Measurements from ENCODE around the gene RGS6. TPM values are rescaled to one million over a fixed set of nuclear protein-coding genes. Genes with fewer than 3 reads are reported as not detected.

Gene RGS6
- total RNA-seq, 2 donors from 2014 or later = 0.15 to 0.45 TPM

DNA sequence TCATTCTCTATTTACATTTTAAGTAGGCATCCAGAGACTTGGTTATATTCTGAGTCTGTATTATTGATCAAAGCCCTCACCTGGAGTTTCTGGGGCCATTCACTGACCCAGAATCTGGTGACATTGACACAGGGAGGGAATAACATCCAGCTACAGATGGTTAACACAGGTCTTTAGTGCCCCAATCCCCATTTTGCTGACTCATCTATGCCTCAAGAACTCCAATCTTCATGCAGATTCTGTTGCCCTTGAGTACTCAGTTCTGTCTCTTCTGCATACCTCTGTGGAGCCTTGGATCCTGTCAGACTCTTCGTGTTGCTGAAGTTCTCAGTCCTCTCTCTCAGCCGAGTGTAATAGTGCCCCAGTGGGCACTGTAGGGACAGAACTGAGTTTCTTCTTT, 208.9 kb downstream of the RGS6 start:
- H3K27me3 ChIP-seq = no peaks in the 10 kb centered on the region
- no peak overlapping the region for H3K9ac ChIP-seq (ENCODE audit: low read depth in 2 of 2, low read length in 2 of 2)
- TF ChIP-seq CTCF (IDR thresholded peaks at IDR 0.05) = no peak
- no peak overlapping the region for H3K4me3 ChIP-seq
- H3K27ac ChIP-seq = no peak overlapping the region
- no peaks in the 10 kb centered on the region for H3K36me3 ChIP-seq
- H3K4me1 ChIP-seq = no peaks in the 10 kb centered on the region
- H3K9me3 ChIP-seq = no peaks in the 10 kb centered on the region
- DNase-seq = no peak
- intact Hi-C loops (cut with DNase I) = no loop called here

DNA sequence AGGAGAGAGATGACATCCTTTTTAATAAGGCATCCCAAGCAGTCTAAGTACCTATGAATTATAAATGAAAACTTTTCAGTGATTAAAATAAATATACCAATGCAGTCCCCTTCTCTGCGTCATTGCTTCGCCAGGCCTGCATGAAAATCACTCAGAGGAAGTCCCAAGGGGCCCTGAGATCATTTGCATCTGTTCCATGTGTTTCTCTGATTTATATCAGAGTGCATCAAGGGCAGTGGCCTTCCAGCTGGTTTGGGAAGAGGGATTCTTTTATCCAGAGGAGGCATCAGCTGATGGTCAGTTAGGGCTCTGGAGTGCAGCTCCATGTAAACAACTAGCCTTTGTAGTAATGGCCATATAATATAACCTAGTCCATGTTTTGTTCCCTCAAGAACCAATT, 210.1 kb downstream of the RGS6 start:
- no peak for TF ChIP-seq CTCF (IDR thresholded peaks at IDR 0.05)
- intact Hi-C loops (cut with DNase I) = no loop called here
- Histone ChIP-seq H3K36me3 (no peaks in the 10 kb centered on the region), H3K4me3 (no peak overlapping the region), H3K27me3 (no peaks in the 10 kb centered on the region), H3K9ac (ENCODE audit: low read depth in 2 of 2, low read length in 2 of 2) (no peak overlapping the region), H3K27ac (no peak overlapping the region), H3K4me1 (no peaks in the 10 kb centered on the region), H3K9me3 (no peaks in the 10 kb centered on the region)
- no peak for DNase-seq

GRCh38 chr14:72146241-72146640, 214.0 kb downstream of the RGS6 start:
- intact Hi-C loops (cut with DNase I) = no loop called here

DNA sequence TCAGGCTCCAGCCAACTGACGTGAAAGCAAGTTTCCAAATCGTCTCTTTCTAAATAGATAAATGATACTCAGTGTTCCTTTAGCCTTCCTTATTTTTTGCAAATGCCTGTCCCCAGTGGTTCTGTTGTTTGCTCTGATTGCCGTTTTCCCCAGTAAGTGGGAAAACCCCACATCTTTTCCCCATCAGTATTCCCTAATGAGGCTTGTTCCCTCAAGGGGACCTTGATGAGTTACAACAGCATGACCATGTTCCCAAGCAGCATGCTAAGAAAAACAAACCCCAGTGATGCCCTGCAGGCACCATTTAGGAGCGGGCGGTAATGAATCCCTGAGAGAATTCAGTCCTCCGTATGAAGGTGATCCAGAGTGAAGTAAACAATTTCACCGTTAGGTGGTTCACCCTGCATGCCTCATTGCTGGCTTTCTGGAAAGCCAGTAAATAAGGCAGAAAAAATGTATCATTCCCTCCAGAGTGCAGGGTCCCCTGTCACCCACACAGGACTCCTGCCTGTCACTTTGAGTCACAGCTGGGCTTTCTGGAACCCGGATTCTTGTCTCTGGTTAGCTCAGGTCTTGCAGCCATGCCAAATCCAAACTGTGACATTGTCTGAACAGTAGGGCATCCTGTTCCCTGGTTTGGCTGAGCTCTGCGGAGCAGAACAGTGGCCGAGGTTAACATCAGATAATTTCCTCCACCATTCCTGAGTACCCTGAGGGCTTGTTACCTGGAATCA, 222.6 kb downstream of the RGS6 start:
- Histone ChIP-seq H3K9ac (ENCODE audit: low read depth in 2 of 2, low read length in 2 of 2) (no peak overlapping the region), H3K4me1 (no peaks in the 10 kb centered on the region), H3K27ac (no peak overlapping the region), H3K27me3 (no peaks in the 10 kb centered on the region), H3K4me3 (no peak overlapping the region), H3K36me3 (no peaks in the 10 kb centered on the region), H3K9me3 (no peaks in the 10 kb centered on the region)
- no peak for TF ChIP-seq CTCF (IDR thresholded peaks at IDR 0.05)
- DNase-seq = no peak
- intact Hi-C loops (cut with DNase I) = no loop called here

More at GRCh38 chr14:72146241-72146640, 214.0 kb downstream of the RGS6 start:
- Histone ChIP-seq H3K27me3 (no peaks in the 10 kb centered on the region), H3K4me1 (no peaks in the 10 kb centered on the region), H3K9ac (ENCODE audit: low read depth in 2 of 2, low read length in 2 of 2) (no peak overlapping the region), H3K27ac (no peak overlapping the region), H3K4me3 (no peak overlapping the region), H3K9me3 (no peaks in the 10 kb centered on the region), H3K36me3 (no peaks in the 10 kb centered on the region)
- no peak for DNase-seq
- no peak for TF ChIP-seq CTCF (IDR thresholded peaks at IDR 0.05)

GRCh38 chr14:72155379-72155993, 223.3 kb downstream of the RGS6 start:
- Histone ChIP-seq H3K4me3 (no peak overlapping the region), H3K27ac (no peak overlapping the region), H3K9me3 (no peaks in the 10 kb centered on the region), H3K27me3 (no peaks in the 10 kb centered on the region), H3K36me3 (no peaks in the 10 kb centered on the region), H3K9ac (ENCODE audit: low read depth in 2 of 2, low read length in 2 of 2) (no peak overlapping the region), H3K4me1 (no peaks in the 10 kb centered on the region)
- intact Hi-C loops (cut with DNase I) = no loop called here
- no peak for DNase-seq
- TF ChIP-seq CTCF (IDR thresholded peaks at IDR 0.05) = no peak

Measured in colonic mucosa (tissue), 4 donors.